Measurements from ENCODE around the gene CRACR2B.

- TF ChIP-seq POLR2A (IDR thresholded peaks at IDR 0.05) (no peak), CTCF (IDR thresholded peaks at IDR 0.05 in 4 of 5, conservative IDR thresholded peaks at IDR 0.05 in 1 of 5) (no peak)
These were observed 6.2 kb downstream of the CRACR2B start for GRCh38 chr11:833849-834311.
